ENCODE results near the gene FAAH.

FAAH gene

GRCh38 chr1:46455951-46456350 lies 61.8 kb downstream of the FAAH start:
- Mint-ChIP-seq H3K4me3 (no peak overlapping the region), H3K27ac (no peak overlapping the region), H3K27me3 (peaks cover 63% of the 10 kb centered on the region), H3K36me3 (ENCODE audit: low read depth) (no peaks in the 10 kb centered on the region), H3K4me1 (ENCODE audit: low read depth) (no peaks in the 10 kb centered on the region), H3K9me3 (no peaks in the 10 kb centered on the region)
- intact Hi-C loops (cut with micrococcal nuclease): no loop called here

- H3K27me3 Mint-ChIP-seq: peaks cover 63% of the 10 kb centered on the region
- no peaks in the 10 kb centered on the region for H3K36me3 Mint-ChIP-seq (ENCODE audit: low read depth)
- no peak overlapping the region for H3K27ac Mint-ChIP-seq
- no peaks in the 10 kb centered on the region for H3K9me3 Mint-ChIP-seq
- H3K4me3 Mint-ChIP-seq: no peak overlapping the region
- intact Hi-C loops (cut with micrococcal nuclease): no loop called here
- no peaks in the 10 kb centered on the region for H3K4me1 Mint-ChIP-seq (ENCODE audit: low read depth)
Measured at GRCh38 chr1:46456411-46456963, 62.4 kb downstream of the FAAH start.

- Mint-ChIP-seq H3K4me3 (no peak overlapping the region), H3K27ac (no peak overlapping the region), H3K27me3 (peaks cover 65% of the 10 kb centered on the region), H3K9me3 (no peaks in the 10 kb centered on the region), H3K36me3 (ENCODE audit: low read depth) (no peaks in the 10 kb centered on the region), H3K4me1 (ENCODE audit: low read depth) (no peaks in the 10 kb centered on the region)
- intact Hi-C loops (cut with micrococcal nuclease): no loop called here
Measured at GRCh38 chr1:46457178-46457577, 63.1 kb downstream of the FAAH start.

- Mint-ChIP-seq H3K4me1 (ENCODE audit: low read depth) (no peaks in the 10 kb centered on the region), H3K36me3 (ENCODE audit: low read depth) (no peaks in the 10 kb centered on the region), H3K9me3 (no peaks in the 10 kb centered on the region), H3K27ac (no peak overlapping the region), H3K4me3 (no peak overlapping the region), H3K27me3 (peaks cover 66% of the 10 kb centered on the region)
- intact Hi-C loops (cut with micrococcal nuclease): no loop called here
Measured at GRCh38 chr1:46458190-46458589, 64.1 kb downstream of the FAAH start.

GRCh38 chr1:46458846-46459245 lies 64.7 kb downstream of the FAAH start:
- Mint-ChIP-seq H3K27me3 (peaks cover 61% of the 10 kb centered on the region), H3K9me3 (no peaks in the 10 kb centered on the region), H3K4me1 (ENCODE audit: low read depth) (no peaks in the 10 kb centered on the region), H3K4me3 (no peak overlapping the region), H3K27ac (no peak overlapping the region), H3K36me3 (ENCODE audit: low read depth) (no peaks in the 10 kb centered on the region)
- intact Hi-C loops (cut with micrococcal nuclease): no loop called here

- Mint-ChIP-seq H3K36me3 (ENCODE audit: low read depth) (no peaks in the 10 kb centered on the region), H3K27ac (no peak overlapping the region), H3K4me1 (ENCODE audit: low read depth) (no peaks in the 10 kb centered on the region), H3K4me3 (no peak overlapping the region), H3K9me3 (no peaks in the 10 kb centered on the region), H3K27me3 (peaks cover 62% of the 10 kb centered on the region)
- intact Hi-C loops (cut with micrococcal nuclease): no loop called here
Measured at GRCh38 chr1:46459315-46459714, 65.2 kb downstream of the FAAH start.

- Mint-ChIP-seq H3K27ac (no peak overlapping the region), H3K4me1 (ENCODE audit: low read depth) (peaks cover 4% of the 10 kb centered on the region), H3K36me3 (ENCODE audit: low read depth) (no peaks in the 10 kb centered on the region), H3K4me3 (no peak overlapping the region), H3K27me3 (peaks cover 73% of the 10 kb centered on the region), H3K9me3 (no peaks in the 10 kb centered on the region)
- intact Hi-C loops (cut with micrococcal nuclease): no loop called here
Measured at GRCh38 chr1:46461017-46461808, 67.1 kb downstream of the FAAH start.

GRCh38 chr1:46461809-46462448 lies 67.8 kb downstream of the FAAH start:
- Mint-ChIP-seq H3K27ac (no peak overlapping the region), H3K4me3 (no peak overlapping the region), H3K36me3 (ENCODE audit: low read depth) (no peaks in the 10 kb centered on the region), H3K27me3 (peaks cover 77% of the 10 kb centered on the region), H3K4me1 (ENCODE audit: low read depth) (peaks cover 8% of the 10 kb centered on the region), H3K9me3 (no peaks in the 10 kb centered on the region)
- intact Hi-C loops (cut with micrococcal nuclease): no loop called here

All from dendritic cell treated with granulocyte-macrophage colony-stimulating factor and Interleukin-4, amounts not matched to agents 40 ng/mL and 50 ng/mL, for 4 days (primary cell).